GM19025 (cell line): Measurements from ENCODE around the gene TNFRSF18.
"Not testable (repeated sequence)": the region's sequence is repeated elsewhere in the genome, so short reads cannot be mapped to it uniquely, and the experiment has no call there.

Experiments
- ATAC-seq: cut with Tn5 transposase; IDR thresholded peaks from one replicate; pipeline ENCODE4 v1.9.1; 2021; ENCODE audit warnings: mild to moderate bottlenecking, low read depth, moderate library complexity; ENCODE audit not compliant: unreplicated experiment

TNFRSF18 gene, protein sequence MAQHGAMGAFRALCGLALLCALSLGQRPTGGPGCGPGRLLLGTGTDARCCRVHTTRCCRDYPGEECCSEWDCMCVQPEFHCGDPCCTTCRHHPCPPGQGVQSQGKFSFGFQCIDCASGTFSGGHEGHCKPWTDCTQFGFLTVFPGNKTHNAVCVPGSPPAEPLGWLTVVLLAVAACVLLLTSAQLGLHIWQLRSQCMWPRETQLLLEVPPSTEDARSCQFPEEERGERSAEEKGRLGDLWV

DNA sequence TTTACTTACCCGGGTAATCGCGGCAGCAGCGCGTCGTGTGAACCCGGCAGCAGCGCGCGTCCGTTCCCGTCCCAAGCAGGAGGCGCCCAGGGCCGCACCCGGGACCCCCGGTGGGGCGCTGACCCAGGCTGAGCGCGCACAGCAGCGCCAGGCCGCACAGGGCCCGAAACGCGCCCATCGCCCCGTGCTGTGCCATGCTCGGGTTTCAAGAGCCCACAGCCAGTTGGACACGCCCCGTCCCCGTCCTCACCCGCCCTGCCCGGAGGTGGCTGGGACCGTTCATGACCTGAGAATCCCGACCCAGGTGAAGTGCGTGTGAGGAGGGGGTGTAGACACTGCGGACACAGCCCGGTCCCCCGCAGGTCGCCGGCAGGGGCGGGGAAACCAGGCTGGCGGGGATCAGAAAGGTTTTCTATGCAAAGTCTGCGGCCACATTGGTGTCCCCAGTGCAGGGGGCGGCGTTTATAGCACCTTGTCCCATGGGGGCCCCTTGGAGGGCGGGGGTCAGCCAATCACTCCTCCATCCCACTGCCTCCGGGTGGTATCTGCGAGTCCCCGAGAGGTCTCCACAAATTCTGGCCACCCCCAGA, at the start of gene TNFRSF18:
Gene TNFRSF18 (minus strand): TSS at position 217 of the 590 bp plus-strand sequence. CDS start 21 bp downstream, at position 196.
- no peak for ATAC-seq

DNA sequence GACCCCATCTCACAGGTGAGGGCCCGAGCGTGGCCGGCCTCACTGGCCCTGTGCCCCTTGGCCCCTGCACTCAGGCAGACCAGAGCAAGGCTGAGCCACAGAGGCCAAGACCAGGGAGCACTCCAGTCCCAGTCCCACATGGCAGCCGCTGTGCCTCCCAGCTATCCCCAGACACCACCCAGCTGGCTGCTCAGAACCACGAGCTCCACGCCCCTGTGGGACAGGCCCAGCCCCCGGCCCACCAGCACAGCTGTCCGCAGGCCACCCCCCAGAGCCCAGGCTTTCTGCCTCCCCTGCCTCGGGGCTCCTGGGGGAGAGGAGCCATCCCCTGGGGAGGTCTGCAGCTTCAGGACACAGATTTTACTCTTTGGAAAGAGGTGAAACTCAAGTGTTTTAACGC, 49.2 kb upstream of the TNFRSF18 start:
- no peak for ATAC-seq

DNA sequence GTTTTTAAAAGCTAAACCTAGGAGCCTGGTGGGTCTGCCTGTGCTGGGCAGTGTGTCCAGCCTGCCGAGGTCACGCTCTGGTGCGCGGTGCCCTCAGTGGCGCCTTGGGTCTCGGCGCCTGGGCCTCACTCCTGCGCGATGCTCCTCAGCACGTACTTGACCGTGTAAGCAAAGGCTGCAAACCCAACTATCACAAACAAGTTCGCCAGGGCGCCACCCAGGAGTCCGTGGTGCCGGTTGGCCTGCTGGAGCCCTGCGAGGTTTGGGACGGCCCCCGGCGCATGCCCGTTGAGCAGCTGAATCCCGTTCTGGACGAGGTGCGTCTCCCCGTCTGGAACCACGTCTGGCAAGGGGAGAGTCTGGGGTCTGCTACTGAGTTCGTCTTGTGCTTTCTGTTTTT, 48.7 kb upstream of the TNFRSF18 start:
- no peak for ATAC-seq

DNA sequence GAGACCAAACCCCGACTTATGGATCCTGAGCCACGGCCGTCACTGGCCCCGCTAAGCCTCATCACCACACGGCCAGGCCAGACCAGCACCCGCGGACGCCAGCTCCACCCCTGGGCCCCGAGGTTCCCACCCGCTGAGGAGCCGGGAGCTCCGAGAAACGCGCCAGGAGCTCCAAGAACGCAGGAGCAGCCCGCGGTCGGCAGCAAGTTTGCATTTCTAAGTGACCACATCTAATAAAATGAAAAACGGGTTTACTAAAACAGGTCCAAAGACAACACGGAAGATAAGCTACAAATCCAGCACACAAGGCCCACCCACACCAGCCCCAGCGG, 48.2 kb upstream of the TNFRSF18 start:
- no peak for ATAC-seq

DNA sequence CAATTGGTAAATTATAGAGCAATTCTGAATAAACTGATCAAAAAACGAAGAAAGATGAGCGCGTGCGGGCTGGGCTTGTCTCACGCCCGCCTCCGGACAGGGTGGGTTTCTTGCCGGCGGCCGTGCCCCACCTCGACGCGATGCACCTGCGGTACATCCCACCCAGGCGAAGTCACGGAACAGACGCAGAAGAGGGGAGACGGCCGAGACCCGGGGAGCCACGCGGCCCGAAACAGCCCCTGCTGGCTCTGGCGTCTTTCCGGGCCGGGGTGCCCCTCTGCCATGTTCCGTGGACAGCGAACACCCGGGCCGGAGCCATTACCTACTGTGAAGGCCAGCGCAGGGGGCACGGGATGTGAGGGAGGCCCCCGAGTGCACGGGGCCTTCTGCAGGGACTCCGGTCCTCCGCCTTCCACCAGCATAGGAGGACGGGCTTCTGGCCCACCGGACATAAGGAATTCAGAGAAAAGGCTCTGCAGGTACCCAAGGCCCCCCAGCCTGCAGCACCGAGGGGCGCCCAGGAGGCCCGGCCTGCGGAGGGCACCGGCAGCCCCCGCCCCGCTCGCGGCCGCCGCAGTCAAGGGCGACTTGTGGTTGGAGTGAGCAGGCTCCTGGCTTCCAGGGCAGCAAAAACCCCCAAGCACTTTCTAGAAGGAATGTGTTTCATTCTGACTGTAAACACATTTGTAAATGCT, 47.7 kb upstream of the TNFRSF18 start:
- no peak for ATAC-seq

DNA sequence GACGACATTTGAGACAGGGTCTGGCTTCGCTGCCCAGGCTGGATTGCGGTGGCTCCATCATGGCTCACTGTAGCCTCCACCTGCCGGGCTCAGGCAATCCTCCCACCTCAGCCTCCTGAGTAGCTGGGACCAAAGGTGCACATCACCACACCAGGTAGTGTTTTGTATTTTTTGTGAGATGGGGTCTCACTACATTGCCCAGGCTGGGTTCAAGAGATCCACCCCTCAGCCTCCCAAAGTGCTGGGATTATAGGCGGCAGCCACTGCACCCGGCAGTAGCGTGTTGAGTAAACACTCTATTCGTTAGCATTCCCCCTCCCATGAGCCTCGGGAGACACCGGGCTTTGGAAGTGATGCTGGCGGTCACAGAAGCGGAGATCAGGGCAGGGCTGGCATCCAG, 46.9 kb upstream of the TNFRSF18 start:
- ATAC-seq = no peak

DNA sequence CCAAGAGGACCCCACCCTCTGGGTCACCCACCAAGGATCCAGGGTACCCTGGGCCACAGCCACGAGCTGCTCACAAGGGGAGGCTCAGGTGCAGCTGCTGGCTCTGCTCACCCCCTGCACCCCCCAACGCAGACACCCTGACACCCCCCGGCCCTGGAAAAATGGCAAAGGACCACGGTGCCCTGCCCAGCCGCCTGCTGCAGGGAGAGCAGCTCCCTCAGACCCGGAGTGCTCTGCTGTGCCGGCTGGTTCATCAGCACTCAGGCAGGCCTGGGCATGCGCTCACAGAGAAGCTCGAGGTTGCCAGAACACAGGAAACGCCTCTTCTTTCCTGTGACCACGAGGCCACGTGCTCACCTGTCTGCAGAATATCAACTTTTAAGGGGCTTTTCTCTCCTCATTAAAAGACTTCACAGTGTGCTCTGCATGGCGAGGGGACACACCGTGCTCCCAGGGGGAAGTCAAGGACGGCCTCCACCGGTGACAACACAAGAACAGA, 44.4 kb upstream of the TNFRSF18 start:
- no peak for ATAC-seq

DNA sequence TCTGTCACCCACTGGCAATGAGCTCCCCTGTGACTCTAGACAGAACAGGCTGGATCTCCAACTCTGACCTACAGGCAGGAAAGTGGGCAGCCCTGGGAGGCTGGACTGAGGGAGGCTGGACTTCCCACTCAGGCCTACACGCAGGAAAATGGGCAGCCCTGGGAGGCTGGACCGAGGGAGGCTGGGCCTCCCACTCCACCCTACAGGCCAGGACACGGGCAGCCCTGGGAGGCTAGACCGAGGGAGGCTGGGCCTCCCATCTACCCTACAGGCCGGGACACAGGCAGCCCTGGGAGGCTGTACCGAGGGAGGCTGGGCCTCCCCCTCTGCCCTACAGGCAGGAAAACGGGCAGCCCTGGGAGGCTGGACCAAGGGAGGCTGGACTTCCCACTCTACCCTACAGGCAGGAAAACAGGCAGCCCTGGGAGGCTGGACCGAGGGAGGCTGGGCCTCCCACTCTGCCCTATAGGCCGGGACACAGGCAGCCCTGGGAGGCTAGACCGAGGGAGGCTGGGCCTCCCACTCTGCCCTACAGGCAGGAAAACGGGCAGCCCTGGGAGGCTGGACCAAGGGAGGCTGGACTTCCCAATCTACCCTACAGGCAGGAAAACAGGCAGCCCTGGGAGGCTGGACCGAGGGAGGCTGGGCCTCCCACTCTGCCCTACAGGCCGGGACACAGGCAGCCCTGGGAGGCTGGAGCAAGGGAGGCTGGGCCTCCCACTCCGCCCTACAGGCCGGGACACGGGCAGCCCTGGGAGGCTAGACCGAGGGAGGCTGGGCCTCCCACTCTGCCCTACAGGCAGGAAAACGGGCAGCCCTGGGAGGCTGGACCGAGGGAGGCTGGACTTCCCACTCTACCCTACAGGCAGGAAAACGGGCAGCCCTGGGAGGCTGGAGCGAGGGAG, 41.9 kb upstream of the TNFRSF18 start:
- ATAC-seq = not testable (repeated sequence)

DNA sequence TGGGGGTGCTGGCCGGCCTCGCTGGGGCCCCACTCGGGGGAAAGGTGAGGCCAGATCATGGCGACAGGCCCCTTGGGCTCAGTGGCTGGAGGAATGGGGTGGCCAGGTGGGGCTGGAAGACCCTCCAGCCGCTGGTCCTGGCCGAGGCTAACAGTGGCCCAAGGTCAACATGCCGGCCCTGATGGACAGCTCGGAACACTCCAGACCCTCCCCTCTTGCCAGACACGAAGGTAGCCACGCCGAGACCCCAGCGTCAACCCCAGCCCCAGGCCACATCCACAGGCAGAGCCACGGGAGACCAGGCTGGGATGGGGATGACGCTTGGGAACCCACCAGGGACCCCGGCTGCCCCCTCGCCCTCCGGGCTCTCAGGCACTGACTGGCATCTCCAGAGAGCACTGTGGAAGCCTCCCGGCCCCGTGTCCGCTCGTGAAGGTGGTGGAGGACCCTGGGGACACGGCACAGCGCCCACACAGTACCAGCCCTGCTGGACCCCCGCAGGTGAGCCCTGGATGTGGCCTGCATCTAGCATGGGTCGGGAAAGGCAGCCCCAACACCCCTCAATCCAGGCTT, 41.0 kb upstream of the TNFRSF18 start:
- no peak for ATAC-seq

DNA sequence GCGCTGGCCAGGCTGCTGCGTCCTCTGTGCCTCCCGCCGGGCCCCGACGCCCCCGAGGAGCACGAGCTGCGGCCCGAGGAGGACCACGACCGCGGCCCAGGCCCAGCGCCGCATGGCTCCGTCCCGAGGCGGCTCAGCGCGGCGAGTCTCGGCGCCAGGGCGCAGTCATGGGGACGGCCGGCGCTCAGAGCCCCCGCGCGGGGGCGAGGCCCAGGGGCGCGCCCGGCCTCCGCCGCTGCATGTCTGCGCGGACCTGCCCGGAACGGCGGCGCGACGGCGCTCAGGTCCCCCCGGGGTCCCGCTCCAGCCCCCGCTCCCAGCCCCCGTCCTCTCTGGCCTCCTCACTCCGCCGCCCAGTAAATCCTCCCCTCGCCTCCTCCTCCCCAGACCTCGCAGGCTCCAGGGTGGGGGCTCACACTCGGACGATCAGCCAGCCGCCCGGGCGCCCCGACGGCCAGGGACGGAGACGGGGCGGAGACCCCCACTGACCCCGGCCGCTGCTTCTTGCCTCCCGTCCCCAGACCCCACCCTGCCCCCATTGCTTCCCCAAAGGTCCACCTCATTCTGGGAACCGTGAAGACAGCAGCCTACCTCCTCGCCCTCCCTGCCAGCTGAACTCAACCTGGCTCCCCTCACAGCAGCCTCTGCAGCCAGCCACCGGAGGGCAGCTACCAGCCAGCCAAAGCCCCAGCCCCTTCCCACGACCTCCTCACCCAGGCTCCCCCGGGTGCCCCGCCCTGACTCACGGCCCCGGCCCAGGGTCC, 40.4 kb upstream of the TNFRSF18 start, which contains the start of gene C1QTNF12:
Gene C1QTNF12 (minus strand): TSS at position 146 of the 764 bp plus-strand sequence. CDS start 32 bp downstream, at position 114.
- no peak for ATAC-seq

DNA sequence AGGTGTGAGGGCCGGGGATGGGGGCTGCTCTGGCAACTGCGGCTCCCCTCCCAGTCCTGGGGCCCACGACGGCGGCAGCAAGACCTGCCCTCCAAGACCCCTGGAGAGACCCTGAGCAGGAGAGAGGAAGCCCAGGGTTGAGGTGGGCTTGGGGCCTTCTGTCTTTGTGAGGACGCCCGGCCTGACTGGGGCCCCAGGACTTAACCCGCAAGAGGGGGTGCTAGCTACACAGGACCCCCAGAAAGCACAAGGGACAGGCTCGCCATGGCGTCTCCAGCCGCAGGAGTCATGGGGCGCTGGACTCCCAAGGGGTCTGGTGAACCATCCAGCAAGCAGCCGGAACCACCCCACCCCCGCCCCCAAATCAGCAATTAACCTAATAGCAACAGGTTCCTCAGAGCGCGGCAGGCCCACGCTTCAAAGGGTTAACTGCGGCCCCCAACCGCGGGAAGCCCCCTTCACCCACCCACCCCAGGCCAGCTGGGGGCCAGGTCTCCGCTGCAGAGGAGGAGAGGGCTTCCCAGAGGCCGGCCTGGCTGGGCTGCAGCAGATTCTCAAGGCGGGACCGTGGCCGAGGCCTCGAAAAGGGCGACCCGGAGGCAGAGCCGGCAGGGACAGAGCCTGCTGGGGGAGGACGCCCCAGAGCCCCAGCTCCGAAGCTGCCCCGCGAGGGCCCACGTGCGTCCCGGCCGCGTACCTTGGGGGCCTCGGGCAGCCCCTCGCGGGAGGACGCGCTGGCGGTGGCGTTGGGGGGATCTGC, 39.6 kb upstream of the TNFRSF18 start:
- no peak for ATAC-seq

DNA sequence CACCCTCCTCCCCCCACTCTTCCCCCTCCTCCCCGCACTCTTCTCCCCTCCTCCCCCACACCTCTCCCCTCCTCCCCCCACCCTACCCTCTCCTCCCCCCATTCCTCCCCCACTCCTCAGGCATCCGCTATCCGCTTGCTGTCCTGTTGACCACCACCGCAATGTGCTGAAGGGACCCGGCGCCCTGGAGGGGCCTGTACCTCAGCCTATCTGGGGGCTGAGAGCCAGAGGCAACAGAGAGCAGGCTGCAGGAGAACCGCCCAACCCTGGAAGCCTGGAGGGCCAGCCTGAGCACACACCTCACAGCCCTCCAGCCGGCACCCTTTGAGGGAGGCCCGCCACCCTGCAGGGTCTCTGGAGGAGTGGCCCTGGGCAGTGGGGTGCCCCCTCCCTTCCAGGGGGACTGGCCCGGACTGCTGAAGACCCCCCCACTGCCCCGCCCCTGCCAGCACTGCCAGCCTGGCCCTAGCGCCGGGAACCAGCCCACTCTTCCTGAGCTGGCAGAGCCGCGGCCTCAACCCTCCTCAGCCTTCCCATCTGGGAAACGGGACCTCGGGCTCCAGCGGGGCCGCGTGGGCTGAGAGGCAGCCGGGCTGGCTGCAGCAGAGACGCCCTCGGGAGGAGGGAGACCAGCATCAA, 38.9 kb upstream of the TNFRSF18 start:
- no peak for ATAC-seq

DNA sequence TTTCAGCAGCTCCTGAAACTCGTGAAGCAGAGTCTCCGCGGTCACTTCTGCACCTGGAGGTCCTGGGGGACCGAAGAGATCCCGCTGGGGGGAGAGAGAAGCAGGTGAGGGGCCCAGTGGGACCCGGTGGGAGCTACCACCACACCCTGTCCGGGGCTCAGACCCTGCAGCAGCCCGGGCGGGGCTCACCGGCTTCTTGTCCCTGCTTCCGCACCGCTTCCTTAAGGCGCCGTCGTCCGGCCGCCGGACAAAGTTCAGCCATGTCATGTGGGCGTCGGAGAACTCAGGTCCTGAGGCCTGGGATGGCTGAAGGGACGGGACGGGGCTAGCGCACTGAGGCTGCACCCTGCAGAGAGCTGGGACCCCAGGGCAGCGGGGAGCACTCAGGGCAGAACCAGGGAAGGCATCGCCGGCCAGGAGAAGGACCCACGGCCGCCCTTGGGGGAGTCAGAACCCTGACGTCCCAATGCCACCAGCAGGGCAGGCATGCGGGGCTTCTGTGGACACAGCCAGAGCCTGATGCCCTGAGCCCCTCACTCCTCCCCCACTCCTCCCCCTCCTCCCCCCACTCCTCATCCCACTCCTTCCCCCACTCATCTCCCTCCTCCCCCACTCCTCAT, 37.9 kb upstream of the TNFRSF18 start:
- no peak for ATAC-seq

DNA sequence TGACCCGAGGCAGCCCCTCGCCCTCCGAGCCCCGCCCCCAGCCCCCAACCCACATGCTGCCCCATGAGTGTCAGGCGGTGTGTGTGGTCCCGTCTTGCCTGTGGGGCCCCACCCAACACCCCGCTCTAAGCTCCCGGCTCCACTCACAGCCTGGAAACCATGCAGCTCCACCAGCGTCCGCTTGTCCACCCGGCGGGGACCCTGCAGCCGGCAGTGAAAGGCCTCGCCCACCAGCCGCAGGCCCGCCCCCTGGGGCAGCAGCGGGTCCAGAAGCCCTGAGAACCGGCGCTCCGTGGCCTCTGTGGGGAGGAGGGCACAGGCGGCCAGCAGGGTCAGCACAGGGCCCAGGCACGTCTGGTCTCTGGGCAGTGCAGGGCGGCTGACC, 37.4 kb upstream of the TNFRSF18 start:
- no peak for ATAC-seq

DNA sequence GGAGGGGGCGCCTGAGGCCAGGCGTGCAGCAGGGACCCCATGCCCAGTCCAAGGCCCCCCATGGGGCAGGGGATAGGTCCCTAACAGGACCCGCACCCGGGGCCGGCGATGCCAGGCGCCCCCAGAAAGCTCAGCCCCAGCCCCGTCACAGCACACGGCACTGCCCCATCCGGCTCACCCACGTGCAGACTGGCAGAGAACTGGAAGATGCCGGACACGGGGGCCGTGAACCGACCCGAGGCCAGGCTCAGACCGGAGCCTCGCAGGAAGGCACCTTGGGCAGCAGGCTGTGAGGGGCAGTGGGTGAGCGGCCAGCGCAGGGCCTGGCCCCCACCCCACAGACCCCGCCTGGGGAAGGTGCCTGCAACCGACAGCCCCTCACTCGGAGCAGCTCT, 36.9 kb upstream of the TNFRSF18 start:
- ATAC-seq = no peak

DNA sequence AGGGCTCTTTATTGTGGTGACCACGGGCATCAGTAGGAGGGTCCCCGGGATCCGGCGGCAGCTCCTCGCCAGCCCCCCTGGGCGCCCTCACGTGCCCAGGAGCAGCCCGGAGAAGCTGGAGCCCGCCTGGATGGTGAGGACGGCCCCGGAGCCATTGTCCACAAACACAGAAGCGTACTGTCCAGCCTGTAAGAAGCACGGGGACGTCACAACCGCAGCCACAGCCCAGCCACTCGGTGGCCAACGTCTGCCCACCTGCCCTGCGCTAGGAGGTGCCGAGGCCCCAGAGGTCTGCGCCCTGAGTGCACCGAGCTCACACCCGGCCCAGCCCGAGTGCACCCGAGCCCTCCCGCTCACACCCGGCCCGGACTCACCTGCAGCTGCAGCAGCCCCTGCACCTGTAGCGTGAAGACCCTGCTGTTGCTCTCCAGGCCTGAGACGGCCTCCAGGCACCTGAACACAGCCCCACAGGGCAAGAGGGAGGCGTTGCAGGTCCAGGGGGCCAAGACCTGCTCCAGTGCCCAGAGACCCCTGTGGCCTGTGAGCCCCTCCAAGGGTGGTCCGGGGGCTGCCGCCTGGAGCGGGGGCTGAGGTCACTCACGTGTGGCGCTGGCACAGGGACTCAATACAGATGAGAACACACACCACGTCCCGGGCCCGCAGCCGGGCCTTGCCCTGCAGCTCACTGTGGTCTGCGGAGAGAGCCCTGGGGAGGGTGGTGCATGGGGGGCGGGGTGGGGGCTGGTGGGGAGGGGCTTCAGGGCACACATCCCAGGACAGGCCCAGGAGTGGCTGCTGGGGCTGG, 36.3 kb upstream of the TNFRSF18 start:
- ATAC-seq = no peak

DNA sequence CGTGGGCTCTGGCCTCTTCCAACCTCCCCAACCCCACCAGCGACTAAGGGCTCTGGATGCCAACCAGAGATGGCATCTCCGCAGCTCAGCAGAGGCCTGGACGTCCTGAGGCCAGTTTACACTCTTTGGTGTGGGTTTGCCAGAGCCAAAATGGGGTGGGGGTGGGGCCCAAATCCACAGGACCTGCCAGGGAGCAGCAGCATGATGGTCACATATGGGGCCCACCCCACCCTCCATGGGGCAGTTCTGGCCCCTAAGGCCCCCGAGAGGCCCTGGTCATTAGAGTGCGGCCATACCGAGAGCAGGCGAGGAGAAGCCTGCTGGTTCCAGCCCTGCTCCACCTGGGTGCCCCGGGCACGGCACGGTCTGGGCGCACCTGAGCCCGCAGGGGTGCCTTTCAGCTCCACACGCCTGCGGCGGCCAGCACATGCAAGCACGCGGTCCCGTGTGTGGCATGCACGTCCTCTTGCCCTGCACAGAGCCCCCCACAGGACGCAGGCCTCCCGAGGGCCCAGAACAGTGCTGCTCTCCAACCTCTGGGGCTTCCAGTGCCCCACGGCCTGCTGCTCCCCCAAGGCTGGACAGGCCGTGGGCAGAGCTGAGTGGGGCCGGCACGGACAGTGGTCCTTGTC, 35.3 kb upstream of the TNFRSF18 start:
- ATAC-seq = no peak
